ENCODE results near the gene BAD. TPM values are rescaled to one million over a fixed set of nuclear protein-coding genes. Genes with fewer than 3 reads are reported as not detected.

BAD gene
- total RNA-seq, 1 donor from 2014 or later = 43.6 TPM

- H3K9me3 Mint-ChIP-seq (ENCODE audit: unreplicated experiment) = peaks cover 2% of the 10 kb centered on the region
- H3K9ac ChIP-seq (ENCODE audit: low read length) = no peak overlapping the region
- H3K4me1 Mint-ChIP-seq (ENCODE audit: low read depth, unreplicated experiment) = peaks cover 5% of the 10 kb centered on the region
- H3K9me3 ChIP-seq (ENCODE audit: insufficient read depth, low read depth, low read length) = no peaks in the 10 kb centered on the region
- FAIRE-seq (no peak), DNase-seq (ENCODE audit: low read depth) (no peak)
- H3K4me2 ChIP-seq (ENCODE audit: low read length) = no peak overlapping the region
- H3K36me3 Mint-ChIP-seq (ENCODE audit: low read depth, unreplicated experiment) = peaks cover 24% of the 10 kb centered on the region
- H3K36me3 ChIP-seq (ENCODE audit: insufficient read depth, low read length) = peaks cover 17% of the 10 kb centered on the region
- no peak overlapping the region for H3K27ac ChIP-seq (ENCODE audit: low read depth, low read length)
- no peak overlapping the region for H3K4me3 ChIP-seq (ENCODE audit: insufficient read depth, low read depth, low read length)
- H3K27me3 ChIP-seq (ENCODE audit: insufficient read depth, low read length) = no peaks in the 10 kb centered on the region
- peak overlapping the region; percentile 57 for H3K4me3 Mint-ChIP-seq (ENCODE audit: unreplicated experiment)
- H4K20me1 ChIP-seq (ENCODE audit: insufficient read depth, low read length) = peaks cover 41% of the 10 kb centered on the region
- TF ChIP-seq EZH2 (IDR thresholded peaks at IDR 0.05; ENCODE audit: insufficient read depth, low read length) (no peak), CTCF (IDR thresholded peaks at IDR 0.05; ENCODE audit: insufficient read depth, low read depth, low read length) (no peak)
- no peaks in the 10 kb centered on the region for H3K27me3 Mint-ChIP-seq (ENCODE audit: low read depth, unreplicated experiment)
- no peak overlapping the region for H3K27ac Mint-ChIP-seq (ENCODE audit: unreplicated experiment)
- H3K4me1 ChIP-seq (ENCODE audit: insufficient read depth, low read length) = peaks cover 18% of the 10 kb centered on the region
- H3K79me2 ChIP-seq (ENCODE audit: insufficient read depth, low read length) = peaks cover 29% of the 10 kb centered on the region
- no peak overlapping the region for H2AFZ ChIP-seq (ENCODE audit: low read depth, low read length)
Observed at GRCh38 chr11:64255135-64256128, 29.0 kb downstream of the BAD start.

DNA sequence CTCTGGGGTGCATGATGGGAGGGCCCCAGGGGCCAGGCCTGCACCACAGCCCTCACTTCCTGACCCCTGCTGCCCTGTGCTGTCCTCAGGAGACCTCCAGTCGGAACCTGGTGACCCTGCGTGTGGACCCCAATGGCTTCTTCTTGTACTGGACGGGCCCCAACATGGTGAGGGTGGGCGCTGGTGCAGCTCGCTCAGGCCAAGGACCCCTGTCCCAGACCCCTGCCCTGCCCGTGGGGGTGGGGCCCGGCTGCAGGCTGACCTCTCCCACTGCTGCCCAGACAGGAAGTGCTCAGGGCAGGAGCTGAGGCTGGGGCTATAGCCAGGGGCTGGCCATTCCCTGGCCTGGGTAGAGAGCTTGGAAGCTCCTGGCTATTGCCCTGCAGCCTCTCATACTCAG is 30.1 kb downstream of the BAD start:
- no peaks in the 10 kb centered on the region for H3K9me3 Mint-ChIP-seq (ENCODE audit: unreplicated experiment)
- H3K36me3 ChIP-seq (ENCODE audit: insufficient read depth, low read length) = peaks cover 13% of the 10 kb centered on the region
- H3K79me2 ChIP-seq (ENCODE audit: insufficient read depth, low read length) = peaks cover 29% of the 10 kb centered on the region

More for the DNA sequence above, 30.1 kb downstream of the BAD start:
- Histone ChIP-seq H3K27me3 (ENCODE audit: insufficient read depth, low read length) (no peaks in the 10 kb centered on the region), H2AFZ (ENCODE audit: low read depth, low read length) (no peak overlapping the region), H3K4me3 (ENCODE audit: insufficient read depth, low read depth, low read length) (no peak overlapping the region), H3K27ac (ENCODE audit: low read depth, low read length) (no peak overlapping the region), H3K9ac (ENCODE audit: low read length) (no peak overlapping the region), H3K4me2 (ENCODE audit: low read length) (no peak overlapping the region), H3K9me3 (ENCODE audit: insufficient read depth, low read depth, low read length) (no peaks in the 10 kb centered on the region), H3K4me1 (ENCODE audit: insufficient read depth, low read length) (peaks cover 18% of the 10 kb centered on the region), H4K20me1 (ENCODE audit: insufficient read depth, low read length) (peaks cover 31% of the 10 kb centered on the region)
- Mint-ChIP-seq H3K27ac (ENCODE audit: unreplicated experiment) (no peak overlapping the region), H3K4me1 (ENCODE audit: low read depth, unreplicated experiment) (peaks cover 5% of the 10 kb centered on the region), H3K4me3 (ENCODE audit: unreplicated experiment) (no peak overlapping the region), H3K27me3 (ENCODE audit: low read depth, unreplicated experiment) (no peaks in the 10 kb centered on the region), H3K36me3 (ENCODE audit: low read depth, unreplicated experiment) (peaks cover 12% of the 10 kb centered on the region)
- TF ChIP-seq CTCF (IDR thresholded peaks at IDR 0.05; ENCODE audit: insufficient read depth, low read depth, low read length) = no peak
- no peak for TF ChIP-seq EZH2 (IDR thresholded peaks at IDR 0.05; ENCODE audit: insufficient read depth, low read length)
- FAIRE-seq (no peak), DNase-seq (ENCODE audit: low read depth) (no peak)

Data from astrocyte (in vitro differentiated cells and primary cell).